Measurements from ENCODE around the gene MRPS24. TPM values are rescaled to one million over a fixed set of nuclear protein-coding genes. Genes with fewer than 3 reads are reported as not detected.

MRPS24 gene
- polyA plus RNA-seq, 3 donors: 89.3 to 102 (median 95.9) TPM

GRCh38 chr7:43888993-43889945, 20.0 kb upstream of the MRPS24 start:
- no peak for DNase-seq

GRCh38 chr7:43884617-43885016, 15.3 kb upstream of the MRPS24 start:
- DNase-seq: no peak

- DNase-seq: no peak
Observed at GRCh38 chr7:43884209-43884608, 14.9 kb upstream of the MRPS24 start.

GRCh38 chr7:43880596-43880995, 11.3 kb upstream of the MRPS24 start:
- no peak for DNase-seq

GRCh38 chr7:43879477-43879876, 10.2 kb upstream of the MRPS24 start:
- DNase-seq: no peak

- no peak for DNase-seq
Observed at GRCh38 chr7:43878867-43879266, 9.6 kb upstream of the MRPS24 start.

- DNase-seq: no peak
Observed at GRCh38 chr7:43877968-43878864, 8.9 kb upstream of the MRPS24 start.

GRCh38 chr7:43876976-43877745, 7.8 kb upstream of the MRPS24 start:
- DNase-seq: no peak

GRCh38 chr7:43876241-43876640, 6.9 kb upstream of the MRPS24 start:
- DNase-seq: no peak

GRCh38 chr7:43873300-43873699, 4.0 kb upstream of the MRPS24 start:
- no peak for DNase-seq

- DNase-seq: peak; percentile 4
Observed at GRCh38 chr7:43872406-43873110, 3.2 kb upstream of the MRPS24 start.

GRCh38 chr7:43871064-43871463, 1.7 kb upstream of the MRPS24 start:
- no peak for DNase-seq

- no peak for DNase-seq
Observed at GRCh38 chr7:43870316-43870715, 999 bp upstream of the MRPS24 start.

- peak; percentile 21 for DNase-seq
Observed at GRCh38 chr7:43869867-43870240, 537 bp upstream of the MRPS24 start.

GRCh38 chr7:43868681-43869005, 674 bp downstream of the MRPS24 start:
- peak; percentile 4 for DNase-seq

- DNase-seq: no peak
Observed at GRCh38 chr7:43868181-43868580, 1.1 kb downstream of the MRPS24 start.

GRCh38 chr7:43865277-43865676, 4.0 kb downstream of the MRPS24 start:
- no peak for DNase-seq

- no peak for DNase-seq
Observed at GRCh38 chr7:43864126-43864525, 5.2 kb downstream of the MRPS24 start.

- DNase-seq: no peak
Observed at GRCh38 chr7:43856996-43857395, 12.3 kb downstream of the MRPS24 start.

GRCh38 chr7:43856316-43856715, 13.0 kb downstream of the MRPS24 start:
- DNase-seq: no peak

- no peak for DNase-seq
Observed at GRCh38 chr7:43855176-43855575, 14.1 kb downstream of the MRPS24 start.
